ENCODE measurements around the gene PAX3. TPM values are rescaled to one million over a fixed set of nuclear protein-coding genes. Genes with fewer than 3 reads are reported as not detected.
A peak's percentile ranks its signal among the peaks of the same experiment; 100 is the strongest.

The PAX3 gene
- total RNA-seq, 1 donor = not detected

- no peaks in the 10 kb centered on the region for H3K4me1 ChIP-seq (ENCODE audit: insufficient read depth, low read length)
- no peaks in the 10 kb centered on the region for H3K36me3 ChIP-seq (ENCODE audit: insufficient read depth, low read length)
- H3K27ac ChIP-seq (ENCODE audit: low read depth, low read length) = no peak overlapping the region
- no peak overlapping the region for H3K4me3 ChIP-seq (ENCODE audit: insufficient read depth, low read length)
- H3K27me3 ChIP-seq (ENCODE audit: insufficient read depth, low read length) = peaks cover 99% of the 10 kb centered on the region
- H3K79me2 ChIP-seq (ENCODE audit: insufficient read depth, low read length) = no peaks in the 10 kb centered on the region
- H4K20me1 ChIP-seq (ENCODE audit: insufficient read depth, low read length) = no peaks in the 10 kb centered on the region
- H2AFZ ChIP-seq (ENCODE audit: low read length) = no peak overlapping the region
- H3K9me3 ChIP-seq (ENCODE audit: low read depth, low read length) = no peaks in the 10 kb centered on the region
- TF ChIP-seq, protein P1, sequence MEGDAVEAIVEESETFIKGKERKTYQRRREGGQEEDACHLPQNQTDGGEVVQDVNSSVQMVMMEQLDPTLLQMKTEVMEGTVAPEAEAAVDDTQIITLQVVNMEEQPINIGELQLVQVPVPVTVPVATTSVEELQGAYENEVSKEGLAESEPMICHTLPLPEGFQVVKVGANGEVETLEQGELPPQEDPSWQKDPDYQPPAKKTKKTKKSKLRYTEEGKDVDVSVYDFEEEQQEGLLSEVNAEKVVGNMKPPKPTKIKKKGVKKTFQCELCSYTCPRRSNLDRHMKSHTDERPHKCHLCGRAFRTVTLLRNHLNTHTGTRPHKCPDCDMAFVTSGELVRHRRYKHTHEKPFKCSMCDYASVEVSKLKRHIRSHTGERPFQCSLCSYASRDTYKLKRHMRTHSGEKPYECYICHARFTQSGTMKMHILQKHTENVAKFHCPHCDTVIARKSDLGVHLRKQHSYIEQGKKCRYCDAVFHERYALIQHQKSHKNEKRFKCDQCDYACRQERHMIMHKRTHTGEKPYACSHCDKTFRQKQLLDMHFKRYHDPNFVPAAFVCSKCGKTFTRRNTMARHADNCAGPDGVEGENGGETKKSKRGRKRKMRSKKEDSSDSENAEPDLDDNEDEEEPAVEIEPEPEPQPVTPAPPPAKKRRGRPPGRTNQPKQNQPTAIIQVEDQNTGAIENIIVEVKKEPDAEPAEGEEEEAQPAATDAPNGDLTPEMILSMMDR (IDR thresholded peaks at IDR 0.05; ENCODE audit: extremely low read depth, low read depth, low read length) = no peak
- no peak for DNase-seq (ENCODE audit: insufficient read length, low spot score, missing footprints)
- no peak overlapping the region for H3K4me2 ChIP-seq (ENCODE audit: insufficient read depth, low read length)
Measured at GRCh38 chr2:222307143-222307756, 8.5 kb upstream of the PAX3 start.

GRCh38 chr2:222306393-222307142, 7.8 kb upstream of the PAX3 start:
- no peak overlapping the region for H2AFZ ChIP-seq (ENCODE audit: low read length)
- TF ChIP-seq, protein P1 (IDR thresholded peaks at IDR 0.05; ENCODE audit: extremely low read depth, low read depth, low read length) = no peak
- no peaks in the 10 kb centered on the region for H4K20me1 ChIP-seq (ENCODE audit: insufficient read depth, low read length)
- H3K36me3 ChIP-seq (ENCODE audit: insufficient read depth, low read length) = no peaks in the 10 kb centered on the region
- H3K79me2 ChIP-seq (ENCODE audit: insufficient read depth, low read length) = no peaks in the 10 kb centered on the region
- DNase-seq (ENCODE audit: insufficient read length, low spot score, missing footprints) = no peak
- no peak overlapping the region for H3K27ac ChIP-seq (ENCODE audit: low read depth, low read length)
- no peaks in the 10 kb centered on the region for H3K4me1 ChIP-seq (ENCODE audit: insufficient read depth, low read length)
- H3K4me2 ChIP-seq (ENCODE audit: insufficient read depth, low read length) = peak overlapping the region; percentile 80
- H3K27me3 ChIP-seq (ENCODE audit: insufficient read depth, low read length) = peaks cover 99% of the 10 kb centered on the region
- no peaks in the 10 kb centered on the region for H3K9me3 ChIP-seq (ENCODE audit: low read depth, low read length)
- H3K4me3 ChIP-seq (ENCODE audit: insufficient read depth, low read length) = peak overlapping the region; percentile 66

DNA sequence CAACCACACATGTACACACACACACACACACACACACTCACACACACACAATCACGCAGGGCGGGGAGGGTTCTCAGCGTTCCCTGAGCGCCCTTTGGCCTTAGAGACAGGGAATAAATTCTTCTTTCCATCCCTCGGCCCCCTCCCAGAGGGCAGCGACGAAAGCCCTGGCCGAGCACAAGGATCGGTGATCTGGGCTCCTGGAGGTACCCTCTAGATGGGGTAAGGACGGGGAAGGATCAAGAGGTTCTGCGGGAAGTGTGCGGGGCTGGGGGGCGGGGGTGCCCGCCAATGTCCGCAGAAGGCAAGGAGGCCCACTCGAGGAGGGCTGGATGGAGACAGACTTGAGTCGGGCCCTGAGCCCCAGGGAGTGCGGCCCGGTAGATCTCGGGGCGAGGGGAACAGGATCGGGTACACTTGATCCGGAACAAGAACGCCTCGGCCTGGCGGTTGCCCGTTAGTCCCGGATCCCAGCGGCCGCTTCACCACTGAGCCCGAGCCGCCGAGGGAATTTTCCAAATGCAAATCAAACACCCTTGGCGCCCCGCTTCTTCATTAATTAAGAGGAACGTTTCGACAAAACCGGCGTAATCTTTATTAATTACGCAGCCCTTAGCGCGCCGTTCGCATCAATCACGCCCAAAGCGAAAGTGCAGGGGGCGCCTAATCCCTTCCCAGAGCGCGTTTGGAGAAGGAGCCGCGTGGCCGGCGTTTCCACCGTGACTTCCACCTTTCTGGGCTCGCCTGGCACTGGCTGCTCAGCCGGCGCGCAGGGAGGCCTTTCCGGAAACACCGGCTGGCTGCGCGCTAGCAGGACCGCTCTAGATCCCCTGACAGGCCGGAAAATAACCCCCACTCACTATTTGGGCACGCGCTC, 7.0 kb upstream of the PAX3 start:
- Histone ChIP-seq H3K4me3 (ENCODE audit: insufficient read depth, low read length) (peak overlapping the region; percentile 66), H3K36me3 (ENCODE audit: insufficient read depth, low read length) (no peaks in the 10 kb centered on the region), H3K79me2 (ENCODE audit: insufficient read depth, low read length) (no peaks in the 10 kb centered on the region), H3K27ac (ENCODE audit: low read depth, low read length) (no peak overlapping the region), H3K27me3 (ENCODE audit: insufficient read depth, low read length) (peaks cover 99% of the 10 kb centered on the region), H3K9me3 (ENCODE audit: low read depth, low read length) (no peaks in the 10 kb centered on the region), H3K4me2 (ENCODE audit: insufficient read depth, low read length) (peak overlapping the region; percentile 80), H3K4me1 (ENCODE audit: insufficient read depth, low read length) (no peaks in the 10 kb centered on the region), H2AFZ (ENCODE audit: low read length) (peak overlapping the region; percentile 68), H4K20me1 (ENCODE audit: insufficient read depth, low read length) (no peaks in the 10 kb centered on the region)
- no peak for DNase-seq (ENCODE audit: insufficient read length, low spot score, missing footprints)
- TF ChIP-seq, protein P1 (IDR thresholded peaks at IDR 0.05; ENCODE audit: extremely low read depth, low read depth, low read length) = no peak

Data from osteoblast (primary cell).